ENCODE measurements around the gene FOXP1. TPM values are rescaled to one million over a fixed set of nuclear protein-coding genes. Genes with fewer than 3 reads are reported as not detected.

The FOXP1 gene
- total and polyA plus RNA-seq, 2 experiments from 2014 or later, result 76.8 to 99.8 TPM

GRCh38 chr3:71628522-71628921 is 45.0 kb upstream of the FOXP1 start:
- WGBS (ENCODE audit: low lambda C conversion rate, missing lambda C conversion rate), result 89% methylated on average over 6 of the region's 6 CpGs
- Histone ChIP-seq H3K36me3 (replicated peaks; ENCODE audit: insufficient read depth, low read depth) (no peaks in the 10 kb centered on the region), H3K79me2 (no peaks in the 10 kb centered on the region), H3K4me2 (no peak overlapping the region), H3K27ac (no peak overlapping the region), H4K20me1 (ENCODE audit: insufficient read depth, poor library complexity, severe bottlenecking) (no peaks in the 10 kb centered on the region), H3K9me3 (ENCODE audit: low read depth) (no peaks in the 10 kb centered on the region), H3K4me1 (ENCODE audit: insufficient read depth) (no peaks in the 10 kb centered on the region), H3K4me3 (no peak overlapping the region), H3K9me2 (replicated peaks; ENCODE audit: insufficient read depth) (no peaks in the 10 kb centered on the region), H2AFZ (no peak overlapping the region), H3K27me3 (no peaks in the 10 kb centered on the region)
- DNase-seq (ENCODE audit: low spot score), result no peak
- no peak for TF ChIP-seq CTCF (IDR thresholded peaks at IDR 0.05; ENCODE audit: poor library complexity)
- TF ChIP-seq EZH2 (IDR thresholded peaks at IDR 0.05; ENCODE audit: borderline replicate concordance), result no peak
- no peak for TF ChIP-seq EZH2phosphoT487 (IDR thresholded peaks at IDR 0.05; ENCODE audit: low read depth, severe bottlenecking, unreplicated experiment)

DNA sequence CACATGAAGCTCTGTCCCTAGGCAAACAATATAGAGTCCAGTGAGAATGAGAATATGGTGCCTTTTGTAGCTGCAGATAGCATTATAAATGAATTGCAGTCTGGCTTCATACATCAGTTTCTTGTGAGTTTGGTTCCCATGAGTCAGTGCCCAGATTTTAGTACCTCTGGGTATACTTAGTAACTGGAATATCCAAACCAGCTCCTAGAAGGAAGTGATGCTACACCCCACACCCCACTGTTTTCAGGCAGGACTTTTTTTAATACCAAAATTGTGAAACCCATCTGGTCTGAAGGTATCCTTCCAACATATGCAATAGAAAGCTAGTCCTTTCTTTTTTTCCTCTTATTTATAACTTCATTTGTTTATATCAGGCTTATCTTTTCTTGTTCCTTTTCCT is 42.1 kb upstream of the FOXP1 start:
- no peak overlapping the region for H3K4me2 ChIP-seq
- no peaks in the 10 kb centered on the region for H3K36me3 ChIP-seq (replicated peaks; ENCODE audit: insufficient read depth, low read depth)
- peaks cover 4% of the 10 kb centered on the region for H3K27me3 ChIP-seq
- H3K4me3 ChIP-seq, result no peak overlapping the region
- no peaks in the 10 kb centered on the region for H4K20me1 ChIP-seq (ENCODE audit: insufficient read depth, poor library complexity, severe bottlenecking)
- H3K4me1 ChIP-seq (ENCODE audit: insufficient read depth), result no peaks in the 10 kb centered on the region
- no peak for TF ChIP-seq EZH2 (IDR thresholded peaks at IDR 0.05; ENCODE audit: borderline replicate concordance)
- H3K79me2 ChIP-seq, result no peaks in the 10 kb centered on the region
- no peaks in the 10 kb centered on the region for H3K9me3 ChIP-seq (ENCODE audit: low read depth)
- no peak for DNase-seq (ENCODE audit: low spot score)
- H3K9me2 ChIP-seq (replicated peaks; ENCODE audit: insufficient read depth), result no peaks in the 10 kb centered on the region
- no peak overlapping the region for H2AFZ ChIP-seq
- H3K27ac ChIP-seq, result no peak overlapping the region

DNA sequence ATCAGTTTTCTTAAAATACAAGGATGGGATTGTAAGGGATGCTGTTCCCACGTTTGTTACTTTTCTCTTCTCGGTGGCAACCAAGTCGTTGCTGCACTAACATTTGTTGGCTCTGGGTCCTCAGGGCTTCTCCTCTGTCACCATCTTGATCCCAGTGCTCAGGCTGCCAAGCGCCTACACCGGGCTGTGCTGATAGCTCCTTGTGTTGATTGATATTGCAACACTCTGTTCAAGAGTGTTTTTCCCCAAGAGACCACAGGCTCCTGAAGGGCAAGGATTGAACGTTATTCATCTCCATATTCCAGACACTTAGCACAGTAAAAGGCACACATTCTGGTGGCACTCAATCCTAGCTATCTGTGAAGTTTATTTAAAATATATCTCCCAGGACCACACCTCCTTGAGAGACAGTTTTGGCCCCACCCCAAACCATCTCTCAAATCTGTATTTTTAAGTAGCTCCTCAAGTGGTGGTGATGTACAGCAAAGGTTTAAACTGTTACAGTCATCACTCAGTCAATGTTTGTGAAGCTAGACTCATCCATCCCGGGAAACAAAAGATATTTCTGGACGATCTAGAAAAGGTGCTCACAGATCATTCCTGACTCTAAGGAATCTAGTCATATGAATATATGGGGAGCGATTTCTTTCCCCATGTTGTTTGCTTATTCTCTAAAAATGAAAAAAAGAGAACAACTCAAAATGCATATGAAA is 38.5 kb upstream of the FOXP1 start:
- H3K27me3 ChIP-seq, result peaks cover 4% of the 10 kb centered on the region
- H3K4me1 ChIP-seq (ENCODE audit: insufficient read depth), result no peaks in the 10 kb centered on the region
- no peaks in the 10 kb centered on the region for H3K36me3 ChIP-seq (replicated peaks; ENCODE audit: insufficient read depth, low read depth)
- H2AFZ ChIP-seq, result no peak overlapping the region
- WGBS (ENCODE audit: low lambda C conversion rate, missing lambda C conversion rate), result 91% methylated on average over 9 of the region's 9 CpGs
- H3K9me3 ChIP-seq (ENCODE audit: low read depth), result no peaks in the 10 kb centered on the region
- H3K27ac ChIP-seq, result no peak overlapping the region
- H4K20me1 ChIP-seq (ENCODE audit: insufficient read depth, poor library complexity, severe bottlenecking), result no peaks in the 10 kb centered on the region
- no peak for DNase-seq (ENCODE audit: low spot score)
- TF ChIP-seq CTCF (IDR thresholded peaks at IDR 0.05; ENCODE audit: poor library complexity) (no peak), EZH2phosphoT487 (IDR thresholded peaks at IDR 0.05; ENCODE audit: low read depth, severe bottlenecking, unreplicated experiment) (no peak), EZH2 (IDR thresholded peaks at IDR 0.05; ENCODE audit: borderline replicate concordance) (no peak)
- no peak overlapping the region for H3K4me2 ChIP-seq
- H3K79me2 ChIP-seq, result no peaks in the 10 kb centered on the region
- no peak overlapping the region for H3K4me3 ChIP-seq
- no peaks in the 10 kb centered on the region for H3K9me2 ChIP-seq (replicated peaks; ENCODE audit: insufficient read depth)

DNA sequence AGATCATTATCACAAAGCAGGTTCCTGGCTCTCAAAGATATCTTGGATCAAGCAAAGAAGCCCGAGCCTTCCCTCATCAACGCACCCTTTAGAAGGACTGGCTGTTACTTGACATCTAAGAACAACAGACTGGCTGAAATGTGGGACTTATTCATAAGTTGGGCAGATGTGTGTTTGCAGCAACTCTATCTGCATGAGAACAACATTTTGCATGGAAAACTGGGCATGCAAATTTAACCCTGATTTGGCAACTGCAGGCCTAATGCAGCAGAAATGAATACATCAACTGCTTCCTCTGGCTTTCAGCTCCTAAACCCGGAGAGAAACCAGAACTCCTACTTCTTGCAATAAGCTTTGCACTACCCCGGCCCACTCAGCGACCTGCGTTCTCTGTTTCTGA is 35.0 kb upstream of the FOXP1 start:
- Histone ChIP-seq H3K9me2 (replicated peaks; ENCODE audit: insufficient read depth) (no peaks in the 10 kb centered on the region), H3K4me3 (no peak overlapping the region), H3K4me2 (no peak overlapping the region), H4K20me1 (ENCODE audit: insufficient read depth, poor library complexity, severe bottlenecking) (no peaks in the 10 kb centered on the region), H3K36me3 (replicated peaks; ENCODE audit: insufficient read depth, low read depth) (no peaks in the 10 kb centered on the region), H3K27me3 (peaks cover 4% of the 10 kb centered on the region), H3K9me3 (ENCODE audit: low read depth) (no peaks in the 10 kb centered on the region), H3K4me1 (ENCODE audit: insufficient read depth) (no peaks in the 10 kb centered on the region), H3K27ac (no peak overlapping the region), H2AFZ (no peak overlapping the region), H3K79me2 (no peaks in the 10 kb centered on the region)
- TF ChIP-seq EZH2 (IDR thresholded peaks at IDR 0.05; ENCODE audit: borderline replicate concordance) (no peak), EZH2phosphoT487 (IDR thresholded peaks at IDR 0.05; ENCODE audit: low read depth, severe bottlenecking, unreplicated experiment) (no peak), CTCF (IDR thresholded peaks at IDR 0.05; ENCODE audit: poor library complexity) (no peak)
- WGBS (ENCODE audit: low lambda C conversion rate, missing lambda C conversion rate), result 97% methylated on average over 6 of the region's 6 CpGs
- no peak for DNase-seq (ENCODE audit: low spot score)
